OCI-LY7 (cell line): ENCODE measurements around the gene BABAM1.

Experiments used
- EZH2phosphoT487 ChIP-seq: fragments of 200-600 bp; sonication (generic); IDR thresholded peaks from 2 replicates; pipeline ENCODE4 v1.6.1; 2018; ENCODE audit warnings: low read depth, borderline replicate concordance, mild to moderate bottlenecking, mixed run types, antibody characterized with exemption, low read length, moderate library complexity, mixed read lengths
- TF ChIP-seq, protein P1 (sequence below): fragments of 200-600 bp; sonication (generic); conservative IDR thresholded peaks from 2 replicates; pipeline ENCODE4 v1.5.1; 2014; ENCODE audit warnings: mild to moderate bottlenecking, antibody characterized with exemption, low read length, moderate library complexity, mixed read lengths

DNA sequence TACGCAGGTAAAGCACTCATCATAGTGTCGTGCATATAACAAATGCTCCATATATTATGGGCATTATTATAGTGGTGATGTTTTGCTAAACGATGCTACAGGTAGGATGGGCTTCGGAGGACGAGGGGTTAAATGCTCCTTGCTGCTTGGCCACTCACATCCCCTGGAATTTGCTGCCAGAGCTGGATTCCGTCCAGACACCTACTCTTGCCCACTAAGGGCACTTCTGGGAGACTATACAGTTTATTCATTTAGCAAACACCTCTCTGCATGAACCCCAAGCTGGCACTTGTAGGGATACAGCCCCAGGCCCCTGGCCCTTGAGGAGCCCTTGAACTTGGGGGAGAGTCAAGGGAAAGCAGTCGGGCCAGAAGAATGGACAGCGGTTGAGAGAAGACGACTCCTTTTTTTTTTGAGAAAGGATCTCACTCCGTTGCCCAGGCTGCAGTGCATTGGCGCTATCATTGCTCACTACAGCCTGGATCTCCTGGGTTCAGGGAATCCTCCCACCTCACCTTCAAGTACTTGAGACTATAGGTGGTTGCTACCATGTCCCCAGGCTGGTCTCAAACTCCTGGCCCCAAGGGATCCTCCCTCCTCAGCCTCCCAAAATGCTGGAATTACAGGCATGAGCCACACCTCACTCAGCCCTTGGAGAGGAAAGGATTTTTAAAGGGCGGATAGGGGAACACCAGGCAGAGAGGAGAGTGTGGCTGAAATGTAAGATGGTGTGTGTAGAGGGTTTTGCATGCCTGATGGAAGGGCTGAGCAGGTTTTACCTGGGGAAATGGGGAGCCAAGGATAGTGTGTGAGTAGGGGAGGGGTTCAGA lies 37.4 kb downstream of the BABAM1 start:
- TF ChIP-seq, protein P1, sequence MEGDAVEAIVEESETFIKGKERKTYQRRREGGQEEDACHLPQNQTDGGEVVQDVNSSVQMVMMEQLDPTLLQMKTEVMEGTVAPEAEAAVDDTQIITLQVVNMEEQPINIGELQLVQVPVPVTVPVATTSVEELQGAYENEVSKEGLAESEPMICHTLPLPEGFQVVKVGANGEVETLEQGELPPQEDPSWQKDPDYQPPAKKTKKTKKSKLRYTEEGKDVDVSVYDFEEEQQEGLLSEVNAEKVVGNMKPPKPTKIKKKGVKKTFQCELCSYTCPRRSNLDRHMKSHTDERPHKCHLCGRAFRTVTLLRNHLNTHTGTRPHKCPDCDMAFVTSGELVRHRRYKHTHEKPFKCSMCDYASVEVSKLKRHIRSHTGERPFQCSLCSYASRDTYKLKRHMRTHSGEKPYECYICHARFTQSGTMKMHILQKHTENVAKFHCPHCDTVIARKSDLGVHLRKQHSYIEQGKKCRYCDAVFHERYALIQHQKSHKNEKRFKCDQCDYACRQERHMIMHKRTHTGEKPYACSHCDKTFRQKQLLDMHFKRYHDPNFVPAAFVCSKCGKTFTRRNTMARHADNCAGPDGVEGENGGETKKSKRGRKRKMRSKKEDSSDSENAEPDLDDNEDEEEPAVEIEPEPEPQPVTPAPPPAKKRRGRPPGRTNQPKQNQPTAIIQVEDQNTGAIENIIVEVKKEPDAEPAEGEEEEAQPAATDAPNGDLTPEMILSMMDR, result no peak
- no peak for TF ChIP-seq EZH2phosphoT487
